Measurements from ENCODE around the gene N4BP3. TPM values are rescaled to one million over a fixed set of nuclear protein-coding genes. Genes with fewer than 3 reads are reported as not detected.

The N4BP3 gene, protein sequence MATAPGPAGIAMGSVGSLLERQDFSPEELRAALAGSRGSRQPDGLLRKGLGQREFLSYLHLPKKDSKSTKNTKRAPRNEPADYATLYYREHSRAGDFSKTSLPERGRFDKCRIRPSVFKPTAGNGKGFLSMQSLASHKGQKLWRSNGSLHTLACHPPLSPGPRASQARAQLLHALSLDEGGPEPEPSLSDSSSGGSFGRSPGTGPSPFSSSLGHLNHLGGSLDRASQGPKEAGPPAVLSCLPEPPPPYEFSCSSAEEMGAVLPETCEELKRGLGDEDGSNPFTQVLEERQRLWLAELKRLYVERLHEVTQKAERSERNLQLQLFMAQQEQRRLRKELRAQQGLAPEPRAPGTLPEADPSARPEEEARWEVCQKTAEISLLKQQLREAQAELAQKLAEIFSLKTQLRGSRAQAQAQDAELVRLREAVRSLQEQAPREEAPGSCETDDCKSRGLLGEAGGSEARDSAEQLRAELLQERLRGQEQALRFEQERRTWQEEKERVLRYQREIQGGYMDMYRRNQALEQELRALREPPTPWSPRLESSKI
- total RNA-seq (ENCODE audit: low replicate concordance): 0.18 and 0.65 TPM in 2 replicates

DNA sequence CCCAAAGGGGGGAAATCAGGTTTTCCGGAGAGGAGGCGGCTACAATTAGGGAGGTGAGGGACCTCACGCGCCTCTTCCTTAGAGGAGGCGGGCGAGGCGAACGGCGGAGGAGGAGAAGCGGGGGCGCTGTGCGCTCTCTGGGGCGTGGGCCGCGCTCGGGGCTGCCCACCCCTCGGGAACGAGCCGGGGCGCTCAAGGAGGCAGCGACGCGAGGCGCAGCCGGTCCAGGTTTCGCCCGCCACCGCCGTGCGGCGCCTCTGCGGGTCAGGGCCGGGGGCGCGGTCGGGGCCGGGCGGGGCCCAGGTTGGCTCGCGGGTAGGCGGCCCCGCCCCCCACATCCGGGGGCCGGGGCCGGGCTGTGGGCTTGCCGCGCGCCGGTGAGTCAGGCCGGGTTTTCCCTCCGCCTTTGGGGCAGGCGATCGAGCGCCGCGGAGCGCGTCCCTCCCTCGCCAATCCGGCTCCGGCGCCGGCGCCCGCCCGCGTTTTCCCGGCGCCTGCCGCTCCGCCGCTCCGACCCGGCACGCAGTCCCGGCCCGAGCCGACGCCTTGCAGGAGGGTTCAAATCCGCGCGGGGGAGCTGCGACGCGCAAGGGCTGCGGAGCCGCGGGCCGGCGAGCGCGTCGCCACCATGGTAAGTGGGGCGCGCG is at the start of gene N4BP3:
TSS of gene N4BP3 (plus strand) at position 392 of the 647 bp plus-strand sequence. CDS start 6,052 bp downstream, outside the sequence.
- TF ChIP-seq CTCF (IDR thresholded peaks at IDR 0.05; ENCODE audit: insufficient read depth, low read length): no peak
- H3K4me3 ChIP-seq (ENCODE audit: low read depth, low read length): peak within 1 kb of the TSS; percentile 50
- DNase-seq (ENCODE audit: low read depth): peak; percentile 18

DNA sequence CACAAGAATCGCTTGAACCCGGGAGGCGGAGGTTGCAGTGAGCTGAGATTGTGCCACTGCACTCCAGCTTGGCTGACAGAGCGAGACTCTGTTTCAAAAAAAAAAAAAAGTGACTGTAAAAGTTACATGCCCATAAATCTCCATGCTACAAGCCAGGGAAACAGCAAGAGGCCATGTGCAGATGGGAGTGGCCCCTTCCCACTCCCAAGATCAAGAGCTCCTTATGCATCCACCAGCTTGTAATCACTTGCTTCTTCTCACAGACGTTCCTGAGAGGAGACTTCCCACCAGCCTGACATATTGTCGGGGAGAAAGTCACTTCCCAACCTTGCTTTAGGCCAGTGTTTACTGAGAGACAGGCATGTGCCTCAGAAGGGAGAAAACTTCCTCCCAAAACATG is 45.6 kb upstream of the N4BP3 start:
- H3K4me3 ChIP-seq (ENCODE audit: low read depth, low read length): no peak overlapping the region
- DNase-seq (ENCODE audit: low read depth): no peak
- no peak for TF ChIP-seq CTCF (IDR thresholded peaks at IDR 0.05; ENCODE audit: insufficient read depth, low read length)

DNA sequence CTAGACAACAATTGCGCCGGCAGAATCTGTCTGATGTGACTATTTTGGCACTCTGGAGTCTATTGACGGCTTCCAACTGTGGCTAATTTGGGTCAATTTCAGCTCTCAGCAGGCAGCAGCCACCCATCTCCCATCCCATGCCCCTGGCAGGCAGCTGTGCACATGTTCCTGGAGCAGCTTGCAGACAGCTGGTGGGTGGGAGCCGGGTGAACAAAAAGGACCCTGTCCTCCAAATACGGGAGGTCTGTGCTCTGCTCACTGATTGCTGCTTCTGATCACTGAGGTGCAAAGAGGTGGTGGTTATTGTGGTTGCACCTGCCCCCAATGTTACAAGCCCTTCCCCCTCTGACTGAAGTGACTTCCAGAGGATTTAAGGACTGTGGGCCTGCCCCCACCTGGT is 45.0 kb upstream of the N4BP3 start:
- no peak for TF ChIP-seq CTCF (IDR thresholded peaks at IDR 0.05; ENCODE audit: insufficient read depth, low read length)
- DNase-seq (ENCODE audit: low read depth): no peak
- H3K4me3 ChIP-seq (ENCODE audit: low read depth, low read length): no peak overlapping the region

DNA sequence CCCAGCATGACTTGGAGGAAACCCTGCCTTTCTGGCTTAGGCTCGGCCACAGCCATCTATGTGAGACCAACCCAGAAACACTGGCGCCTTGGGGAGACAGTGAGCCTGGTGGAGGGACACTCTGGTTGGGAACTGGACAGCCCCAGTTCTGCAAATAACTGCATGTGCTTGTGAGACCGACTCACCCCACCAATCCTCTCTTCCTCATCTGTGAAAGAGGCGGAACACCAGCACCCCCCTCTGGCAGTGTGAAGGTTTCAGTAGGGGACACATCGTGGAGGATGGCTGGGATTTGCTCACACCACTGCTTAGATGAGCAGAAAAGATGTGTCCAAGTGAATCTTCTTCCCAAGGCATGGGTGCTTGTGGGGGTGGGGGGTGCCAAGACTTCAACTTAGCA is 43.4 kb upstream of the N4BP3 start:
- H3K4me3 ChIP-seq (ENCODE audit: low read depth, low read length): no peak overlapping the region
- TF ChIP-seq CTCF (IDR thresholded peaks at IDR 0.05; ENCODE audit: insufficient read depth, low read length): peak; percentile 39
- DNase-seq (ENCODE audit: low read depth): peak; percentile 22

DNA sequence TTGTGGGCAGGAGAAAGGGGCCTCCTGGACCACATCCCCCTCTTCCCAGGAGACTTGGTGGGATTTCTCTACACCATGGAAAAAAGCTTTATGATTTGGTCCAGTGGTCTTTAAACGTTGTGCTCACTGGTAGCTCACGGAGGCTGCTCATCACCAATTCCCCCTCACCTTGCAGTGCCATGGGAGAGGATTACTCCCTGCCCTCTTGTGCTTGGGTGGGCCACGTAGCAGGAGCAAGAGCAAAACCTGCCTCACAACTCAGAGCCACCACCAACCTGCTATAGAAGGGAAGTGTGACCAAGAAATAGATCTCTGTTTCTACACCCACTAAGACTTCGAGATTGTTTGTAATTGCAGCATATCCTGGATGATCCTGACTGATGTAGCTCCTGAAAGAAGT is 42.2 kb upstream of the N4BP3 start:
- DNase-seq (ENCODE audit: low read depth): no peak
- no peak for TF ChIP-seq CTCF (IDR thresholded peaks at IDR 0.05; ENCODE audit: insufficient read depth, low read length)

DNA sequence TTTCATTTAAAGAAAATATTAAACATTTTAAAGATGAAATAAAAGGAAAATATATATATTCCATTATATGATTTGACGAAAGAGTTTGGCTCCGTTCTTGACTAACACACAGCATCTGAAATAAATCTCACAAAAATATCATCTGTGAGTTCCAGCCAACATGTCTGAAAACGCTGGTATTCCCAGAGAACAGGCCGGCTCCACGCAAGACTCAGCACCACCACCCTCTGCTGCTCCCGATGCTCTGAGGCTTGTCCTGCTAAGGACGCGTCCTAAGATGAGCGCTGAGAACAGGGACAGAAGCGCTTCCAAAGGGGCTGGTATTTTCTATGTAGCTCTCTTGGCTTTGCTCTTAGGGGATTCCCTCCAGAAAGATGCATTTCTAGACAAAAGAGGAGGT is 40.6 kb upstream of the N4BP3 start:
- DNase-seq (ENCODE audit: low read depth): no peak
- no peak overlapping the region for H3K4me3 ChIP-seq (ENCODE audit: low read depth, low read length)
- no peak for TF ChIP-seq CTCF (IDR thresholded peaks at IDR 0.05; ENCODE audit: insufficient read depth, low read length)

More for the DNA sequence above, 42.2 kb upstream of the N4BP3 start:
- no peak overlapping the region for H3K4me3 ChIP-seq (ENCODE audit: low read depth, low read length)

All from fibroblast of the aortic adventitia (primary cell).